ENCODE measurements around the gene ITIH1. TPM values are rescaled to one million over a fixed set of nuclear protein-coding genes. Genes with fewer than 3 reads are reported as not detected.

Gene ITIH1, protein sequence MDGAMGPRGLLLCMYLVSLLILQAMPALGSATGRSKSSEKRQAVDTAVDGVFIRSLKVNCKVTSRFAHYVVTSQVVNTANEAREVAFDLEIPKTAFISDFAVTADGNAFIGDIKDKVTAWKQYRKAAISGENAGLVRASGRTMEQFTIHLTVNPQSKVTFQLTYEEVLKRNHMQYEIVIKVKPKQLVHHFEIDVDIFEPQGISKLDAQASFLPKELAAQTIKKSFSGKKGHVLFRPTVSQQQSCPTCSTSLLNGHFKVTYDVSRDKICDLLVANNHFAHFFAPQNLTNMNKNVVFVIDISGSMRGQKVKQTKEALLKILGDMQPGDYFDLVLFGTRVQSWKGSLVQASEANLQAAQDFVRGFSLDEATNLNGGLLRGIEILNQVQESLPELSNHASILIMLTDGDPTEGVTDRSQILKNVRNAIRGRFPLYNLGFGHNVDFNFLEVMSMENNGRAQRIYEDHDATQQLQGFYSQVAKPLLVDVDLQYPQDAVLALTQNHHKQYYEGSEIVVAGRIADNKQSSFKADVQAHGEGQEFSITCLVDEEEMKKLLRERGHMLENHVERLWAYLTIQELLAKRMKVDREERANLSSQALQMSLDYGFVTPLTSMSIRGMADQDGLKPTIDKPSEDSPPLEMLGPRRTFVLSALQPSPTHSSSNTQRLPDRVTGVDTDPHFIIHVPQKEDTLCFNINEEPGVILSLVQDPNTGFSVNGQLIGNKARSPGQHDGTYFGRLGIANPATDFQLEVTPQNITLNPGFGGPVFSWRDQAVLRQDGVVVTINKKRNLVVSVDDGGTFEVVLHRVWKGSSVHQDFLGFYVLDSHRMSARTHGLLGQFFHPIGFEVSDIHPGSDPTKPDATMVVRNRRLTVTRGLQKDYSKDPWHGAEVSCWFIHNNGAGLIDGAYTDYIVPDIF
- not detected in 5 replicates for total RNA-seq (2022; extraction: Qiagen RNA extraction; ENCODE audit: low read depth)

GRCh38 chr3:52777127-52777958 is at the start of gene ITIH1:
Gene ITIH1, plus strand, starts transcription at chr3:52777599. Its CDS starts 17 bp downstream, at chr3:52777616.

GRCh38 chr3:52770496-52771333 is 6.7 kb upstream of the ITIH1 start, which contains the start of gene NEK4:
Gene NEK4, minus strand, starts transcription at chr3:52770940. Its CDS starts 194 bp downstream, at chr3:52770746.

DNA sequence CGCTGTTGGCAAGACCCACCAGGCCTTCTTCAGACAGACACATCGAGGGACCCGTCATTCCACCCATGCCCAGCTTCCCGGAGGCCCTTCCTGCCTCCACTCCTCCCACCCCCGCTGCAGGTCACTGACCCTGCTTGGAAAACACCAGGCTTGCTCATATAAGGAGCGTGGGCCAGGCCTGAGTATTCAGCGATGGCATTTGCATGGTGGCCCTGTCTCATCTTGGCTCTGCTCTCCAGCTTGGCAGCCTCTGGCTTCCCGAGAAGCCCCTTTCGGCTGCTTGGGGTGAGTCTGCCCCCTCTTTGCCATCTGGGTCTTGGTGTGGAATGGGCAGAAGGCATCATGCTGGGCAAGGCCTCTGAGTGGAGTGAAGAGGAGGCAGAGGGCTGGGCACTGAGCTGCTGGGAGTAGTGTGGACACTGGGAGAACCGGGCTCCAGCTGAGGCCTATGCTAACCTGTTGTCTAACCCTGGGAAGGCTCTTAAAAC is 17.3 kb downstream of the ITIH1 start, which contains the start of gene ITIH3:
Gene ITIH3 (plus strand): TSS at position 185 of the 488 bp plus-strand sequence. CDS start 8 bp downstream, at position 193.

DNA sequence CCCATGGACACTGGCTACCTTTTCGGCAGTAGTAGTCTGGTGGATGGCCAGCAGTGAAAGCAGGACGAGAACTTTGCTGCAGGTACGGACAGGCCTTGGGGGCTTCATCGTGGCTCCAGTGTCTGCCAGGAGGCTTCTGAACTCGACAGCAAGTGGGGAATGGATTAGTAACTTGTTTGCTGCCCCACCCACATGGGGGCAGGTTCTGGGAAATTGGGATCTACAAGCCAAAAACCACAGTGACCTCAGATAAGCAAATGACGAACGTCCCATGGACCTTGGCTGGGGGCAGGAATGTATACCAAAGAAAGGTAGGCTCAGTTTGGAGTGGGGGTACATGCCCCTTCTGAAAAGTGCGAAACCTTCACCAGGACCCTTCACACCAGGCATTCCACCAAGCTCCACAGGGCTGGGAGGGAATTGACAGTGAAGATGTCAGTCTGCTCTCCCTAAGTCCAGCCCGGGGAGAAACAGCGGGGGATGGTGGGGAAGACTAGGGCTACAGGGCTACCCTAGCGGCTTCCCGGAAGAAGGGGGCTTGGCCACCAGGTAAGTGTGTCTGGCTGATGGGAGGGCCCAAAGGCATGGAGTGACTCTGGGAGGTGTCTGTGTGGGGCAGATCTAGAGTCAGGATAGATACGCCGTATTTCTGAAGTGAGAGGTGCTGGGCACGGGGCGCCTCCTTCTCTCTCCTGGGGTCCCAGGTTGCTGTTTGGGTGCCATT is 53.3 kb downstream of the ITIH1 start, which contains the start of gene ITIH4:
Gene ITIH4 (minus strand): TSS at position 138 of the 724 bp plus-strand sequence. CDS start 30 bp downstream, at position 108.

GRCh38 chr3:52834871-52835501 is 57.6 kb downstream of the ITIH1 start, which contains the start of gene MUSTN1:
Gene MUSTN1, minus strand, starts transcription at chr3:52835019. Its CDS starts 71 bp downstream, at chr3:52834948.

Other genes with a start within 250 kb of the ITIH1 start
- 74.0 to 102 TPM (median 98.7 TPM) in 5 replicates for gene NT5DC2, start 243.7 kb upstream of the ITIH1 start, total RNA-seq (2022; extraction: Qiagen RNA extraction; ENCODE audit: low read depth)
- gene UQCC5, start 241.0 kb upstream of the ITIH1 start, total RNA-seq (2022; extraction: Qiagen RNA extraction; ENCODE audit: low read depth) = 43.3 to 87.9 TPM (median 59.4 TPM) in 5 replicates
- gene PBRM1, start 91.7 kb upstream of the ITIH1 start, total RNA-seq (2022; extraction: Qiagen RNA extraction; ENCODE audit: low read depth) = 9.3 to 17.3 TPM (median 13.7 TPM) in 5 replicates
- 98.0 to 179 TPM (median 109 TPM) in 5 replicates for gene GNL3, start 91.6 kb upstream of the ITIH1 start, total RNA-seq (2022; extraction: Qiagen RNA extraction; ENCODE audit: low read depth)
- gene GLT8D1, start 71.8 kb upstream of the ITIH1 start, total RNA-seq (2022; extraction: Qiagen RNA extraction; ENCODE audit: low read depth) = 32.4 to 39.5 TPM (median 36.9 TPM) in 5 replicates
- gene SPCS1, start 71.5 kb upstream of the ITIH1 start, total RNA-seq (2022; extraction: Qiagen RNA extraction; ENCODE audit: low read depth) = 129 to 170 TPM (median 164 TPM) in 5 replicates
- 13.4 to 14.8 TPM (median 14.5 TPM) in 5 replicates for gene NEK4, start 6.7 kb upstream of the ITIH1 start, total RNA-seq (2022; extraction: Qiagen RNA extraction; ENCODE audit: low read depth)
- gene ITIH3, start 17.2 kb downstream of the ITIH1 start, total RNA-seq (2022; extraction: Qiagen RNA extraction; ENCODE audit: low read depth) = 0.12 TPM in 1 of 5 replicates, not detected in the others
- gene ITIH4, start 53.1 kb downstream of the ITIH1 start, total RNA-seq (2022; extraction: Qiagen RNA extraction; ENCODE audit: low read depth) = 0.35 to 1.6 TPM (median 0.55 TPM) in 5 replicates
- not detected in 5 replicates for gene MUSTN1, start 57.4 kb downstream of the ITIH1 start, total RNA-seq (2022; extraction: Qiagen RNA extraction; ENCODE audit: low read depth)
- gene STIMATE, start 119.9 kb downstream of the ITIH1 start, total RNA-seq (2022; extraction: Qiagen RNA extraction; ENCODE audit: low read depth) = 6.3 to 10.3 TPM (median 7.4 TPM) in 5 replicates

Measured in A549 treated with RU486 at 1 μM for 4 hours (cell line).